Liver (tissue), 9 donors: ENCODE results near the gene DRAM1. TPM values are rescaled to one million over a fixed set of nuclear protein-coding genes. Genes with fewer than 3 reads are reported as not detected.

Experiments used
- DNase-seq: peaks from one replicate; pipeline ENCODE4 v3.0.0-alpha.2; 2017; ENCODE audit warnings: low spot score
- H3K27ac ChIP-seq, 2 donors: one replicate each; pipeline ENCODE4 v1.7.0; 2013; ENCODE audit warnings: inconsistent platforms in 2 of 2, low read length in 2 of 2, control low read depth in 1 of 2, low read depth in 1 of 2, mild to moderate bottlenecking in 1 of 2
- H3K27me3 ChIP-seq, 4 donors: one replicate each; pipeline versions ENCODE4 v1.6.1 to v1.7.0; 2013; ENCODE audit warnings: low read length in 3 of 4, inconsistent platforms in 1 of 4, mild to moderate bottlenecking in 1 of 4, moderate library complexity in 1 of 4; ENCODE audit not compliant: control insufficient read depth in 4 of 4, insufficient read depth in 4 of 4
- H3K36me3 ChIP-seq, 4 donors: one replicate each; pipeline versions ENCODE4 v1.6.1 to v1.7.0; 2013; ENCODE audit warnings: low read length in 3 of 4, mild to moderate bottlenecking in 3 of 4, low read depth in 1 of 4, moderate library complexity in 1 of 4; ENCODE audit not compliant: control insufficient read depth in 4 of 4, insufficient read depth in 3 of 4
- H3K4me1 ChIP-seq, 4 donors: one replicate each; pipeline versions ENCODE4 v1.6.1 to v1.7.0; 2013; ENCODE audit warnings: low read length in 3 of 4, mild to moderate bottlenecking in 3 of 4, moderate library complexity in 1 of 4; ENCODE audit not compliant: control insufficient read depth in 4 of 4, insufficient read depth in 4 of 4
- H3K4me3 ChIP-seq, 3 donors: one replicate each; pipeline versions ENCODE4 v1.6.1 to v1.7.0; 2013; ENCODE audit warnings: low read length in 3 of 3, control low read depth in 1 of 3, low read depth in 1 of 3, mild to moderate bottlenecking in 1 of 3
- H3K9ac ChIP-seq, 2 donors: one replicate each; pipeline ENCODE4 v1.7.0; 2013; ENCODE audit warnings: low read length in 2 of 2, mild to moderate bottlenecking in 2 of 2, moderate library complexity in 2 of 2, control low read depth in 1 of 2, low read depth in 1 of 2
- H3K9me3 ChIP-seq, 4 donors: one replicate each; pipeline versions ENCODE4 v1.6.1 to v1.7.0; 2013; ENCODE audit warnings: low read length in 3 of 4; ENCODE audit not compliant: control insufficient read depth in 4 of 4
- EGR1 ChIP-seq, 2 donors: IDR thresholded peaks; 2 replicates each; pipeline ENCODE4 v1.6.1; 2016 to 2018; ENCODE audit warnings: antibody characterized with exemption in 2 of 2, low read depth in 2 of 2
- FOXA1 ChIP-seq: IDR thresholded peaks from 2 replicates; pipeline ENCODE4 v1.6.1; 2016; ENCODE audit warnings: antibody characterized with exemption
- FOXA2 ChIP-seq: IDR thresholded peaks from 2 replicates; pipeline ENCODE4 v1.6.1; 2016; ENCODE audit warnings: antibody characterized with exemption
- GABPA ChIP-seq, 2 donors: IDR thresholded peaks in 1 of 2; conservative IDR thresholded peaks in 1 of 2; 2 replicates each; pipeline ENCODE4 v1.6.1; 2016; ENCODE audit warnings: antibody characterized with exemption in 2 of 2, mild to moderate bottlenecking in 1 of 2, moderate library complexity in 1 of 2
- HNF4A ChIP-seq, 2 donors: conservative IDR thresholded peaks; 2 replicates each; pipeline ENCODE4 v1.6.1; 2016; ENCODE audit warnings: antibody characterized with exemption in 2 of 2, mild to moderate bottlenecking in 2 of 2
- HNF4G ChIP-seq: IDR thresholded peaks from 2 replicates; pipeline ENCODE4 v1.6.1; 2016; ENCODE audit warnings: antibody characterized with exemption
- JUND ChIP-seq, 2 donors: IDR thresholded peaks; 2 replicates each; pipeline ENCODE4 v1.6.1; 2016; ENCODE audit warnings: antibody characterized with exemption in 2 of 2
- NR2F2 ChIP-seq: IDR thresholded peaks from 2 replicates; pipeline ENCODE4 v1.6.1; 2016; ENCODE audit warnings: antibody characterized with exemption
- RAD21 ChIP-seq, 2 donors: IDR thresholded peaks; 2 replicates each; pipeline ENCODE4 v1.6.1; 2016; ENCODE audit warnings: antibody characterized with exemption in 2 of 2, mild to moderate bottlenecking in 2 of 2
- REST ChIP-seq: IDR thresholded peaks from 2 replicates; pipeline ENCODE4 v1.6.1; 2016; ENCODE audit warnings: antibody characterized with exemption, mild to moderate bottlenecking
- RXRA ChIP-seq, 2 donors: IDR thresholded peaks; 2 replicates each; pipeline ENCODE4 v1.6.1; 2017 to 2018; ENCODE audit warnings: antibody characterized with exemption in 2 of 2, mild to moderate bottlenecking in 1 of 2
- SP1 ChIP-seq: IDR thresholded peaks from 2 replicates; pipeline ENCODE4 v1.6.1; 2018; ENCODE audit warnings: antibody characterized with exemption, mild to moderate bottlenecking
- TAF1 ChIP-seq: conservative IDR thresholded peaks from 2 replicates; pipeline ENCODE4 v1.6.1; 2016; ENCODE audit warnings: antibody characterized with exemption, mild to moderate bottlenecking
- YY1 ChIP-seq: IDR thresholded peaks from 2 replicates; pipeline ENCODE4 v1.6.1; 2016; ENCODE audit warnings: antibody characterized with exemption, mild to moderate bottlenecking
- WGBS: extraction: QIAGEN DNeasy Blood & Tissue Kit; methylation state at CpG from one replicate; pipeline ENCODE4 v1.1.7; 2013; 5-methylcytosine and 5-hydroxymethylcytosine counted together
- polyA plus RNA-seq, 2 donors: library from polyadenylated mRNA; stranded (reverse) in 1 of 2; unstranded in 1 of 2; fragments of 200-250 nt in 1 of 2; fragments of >200 nt in 1 of 2; fragmentation: Nextera tagmentation in 1 of 2; extraction: Ambion mirVana in 1 of 2; gene quantifications; one replicate each; pipeline versions ENCODE4 v1.2.1 to v1.2.3, GENCODE V29; 2013 to 2015
- total RNA-seq, 2 donors: library from RNA; depleted of rRNA; stranded (reverse); fragments of >200 nt; gene quantifications; one replicate each; pipeline ENCODE4 v1.2.3, GENCODE V29; 2014
- TF ChIP-seq, protein P1 (sequence below): IDR thresholded peaks from 2 replicates; pipeline ENCODE4 v1.6.1; 2016; ENCODE audit warnings: antibody characterized with exemption
- TF ChIP-seq, protein P2 (sequence below): IDR thresholded peaks from 2 replicates; pipeline ENCODE4 v1.6.1; 2016; ENCODE audit warnings: antibody characterized with exemption
- TF ChIP-seq, protein P3 (sequence below): fragments of 150-350 bp; IDR thresholded peaks from 2 replicates; pipeline ENCODE4 v1.5.1; 2017; ENCODE audit warnings: improper control_type of control experiment, low read depth, low read length; ENCODE audit not compliant: missing input control
- donor health status: healthy.
- donor health status: healthy.
- donor health status: healthy.
- donor health status: healthy.
- donor health status: healthy.

DRAM1 gene
- total and polyA plus RNA-seq, 4 donors = 2.7 to 7.8 (median 3.4) TPM

- no peak overlapping the region for H3K27ac ChIP-seq
- H3K36me3 ChIP-seq = no peaks in the 10 kb centered on the region
- no peak for DNase-seq
- H3K4me3 ChIP-seq = no peak overlapping the region
- H3K9ac ChIP-seq = no peak overlapping the region
- TF ChIP-seq GABPA (IDR thresholded peaks at IDR 0.05 in 1 of 2, conservative IDR thresholded peaks at IDR 0.05 in 1 of 2) (no peak), EGR1 (IDR thresholded peaks at IDR 0.05; ENCODE audit: low read depth in 2 of 2) (no peak), REST (no peak), SP1 (no peak), HNF4A (conservative IDR thresholded peaks at IDR 0.05) (no peak), FOXA2 (no peak), RAD21 (IDR thresholded peaks at IDR 0.05) (no peak), YY1 (no peak), NR2F2 (no peak), TAF1 (no peak), RXRA (IDR thresholded peaks at IDR 0.05) (no peak), FOXA1 (no peak)
- TF ChIP-seq, protein P1, sequence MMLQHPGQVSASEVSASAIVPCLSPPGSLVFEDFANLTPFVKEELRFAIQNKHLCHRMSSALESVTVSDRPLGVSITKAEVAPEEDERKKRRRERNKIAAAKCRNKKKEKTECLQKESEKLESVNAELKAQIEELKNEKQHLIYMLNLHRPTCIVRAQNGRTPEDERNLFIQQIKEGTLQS = no peak
- TF ChIP-seq, protein P2, sequence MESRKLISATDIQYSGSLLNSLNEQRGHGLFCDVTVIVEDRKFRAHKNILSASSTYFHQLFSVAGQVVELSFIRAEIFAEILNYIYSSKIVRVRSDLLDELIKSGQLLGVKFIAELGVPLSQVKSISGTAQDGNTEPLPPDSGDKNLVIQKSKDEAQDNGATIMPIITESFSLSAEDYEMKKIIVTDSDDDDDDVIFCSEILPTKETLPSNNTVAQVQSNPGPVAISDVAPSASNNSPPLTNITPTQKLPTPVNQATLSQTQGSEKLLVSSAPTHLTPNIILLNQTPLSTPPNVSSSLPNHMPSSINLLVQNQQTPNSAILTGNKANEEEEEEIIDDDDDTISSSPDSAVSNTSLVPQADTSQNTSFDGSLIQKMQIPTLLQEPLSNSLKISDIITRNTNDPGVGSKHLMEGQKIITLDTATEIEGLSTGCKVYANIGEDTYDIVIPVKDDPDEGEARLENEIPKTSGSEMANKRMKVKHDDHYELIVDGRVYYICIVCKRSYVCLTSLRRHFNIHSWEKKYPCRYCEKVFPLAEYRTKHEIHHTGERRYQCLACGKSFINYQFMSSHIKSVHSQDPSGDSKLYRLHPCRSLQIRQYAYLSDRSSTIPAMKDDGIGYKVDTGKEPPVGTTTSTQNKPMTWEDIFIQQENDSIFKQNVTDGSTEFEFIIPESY = no peak
- TF ChIP-seq, protein P3, sequence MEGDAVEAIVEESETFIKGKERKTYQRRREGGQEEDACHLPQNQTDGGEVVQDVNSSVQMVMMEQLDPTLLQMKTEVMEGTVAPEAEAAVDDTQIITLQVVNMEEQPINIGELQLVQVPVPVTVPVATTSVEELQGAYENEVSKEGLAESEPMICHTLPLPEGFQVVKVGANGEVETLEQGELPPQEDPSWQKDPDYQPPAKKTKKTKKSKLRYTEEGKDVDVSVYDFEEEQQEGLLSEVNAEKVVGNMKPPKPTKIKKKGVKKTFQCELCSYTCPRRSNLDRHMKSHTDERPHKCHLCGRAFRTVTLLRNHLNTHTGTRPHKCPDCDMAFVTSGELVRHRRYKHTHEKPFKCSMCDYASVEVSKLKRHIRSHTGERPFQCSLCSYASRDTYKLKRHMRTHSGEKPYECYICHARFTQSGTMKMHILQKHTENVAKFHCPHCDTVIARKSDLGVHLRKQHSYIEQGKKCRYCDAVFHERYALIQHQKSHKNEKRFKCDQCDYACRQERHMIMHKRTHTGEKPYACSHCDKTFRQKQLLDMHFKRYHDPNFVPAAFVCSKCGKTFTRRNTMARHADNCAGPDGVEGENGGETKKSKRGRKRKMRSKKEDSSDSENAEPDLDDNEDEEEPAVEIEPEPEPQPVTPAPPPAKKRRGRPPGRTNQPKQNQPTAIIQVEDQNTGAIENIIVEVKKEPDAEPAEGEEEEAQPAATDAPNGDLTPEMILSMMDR = no peak
- H3K4me1 ChIP-seq = peaks cover 0 to 1% (median 0%) of the 10 kb centered on the region in 4 donors
- 79% methylated on average over 6 of the region's 6 CpGs for WGBS
- H3K27me3 ChIP-seq = peaks cover 0 to 2% (median 0%) of the 10 kb centered on the region in 4 donors
- no peaks in the 10 kb centered on the region for H3K9me3 ChIP-seq
These were observed 48.6 kb downstream of the DRAM1 start for GRCh38 chr12:101925935-101926334.

- no peak for DNase-seq
- Histone ChIP-seq H3K9me3 (no peaks in the 10 kb centered on the region), H3K4me3 (no peak overlapping the region)
These were observed 49.7 kb downstream of the DRAM1 start for GRCh38 chr12:101927036-101927435.

More at GRCh38 chr12:101927036-101927435, 49.7 kb downstream of the DRAM1 start:
- Histone ChIP-seq H3K36me3 (no peaks in the 10 kb centered on the region), H3K27ac (no peak overlapping the region), H3K9ac (no peak overlapping the region), H3K27me3 (peaks cover 0 to 2% (median 0%) of the 10 kb centered on the region in 4 donors), H3K4me1 (peaks cover 0 to 1% (median 0%) of the 10 kb centered on the region in 4 donors)
- no peak for TF ChIP-seq JUND (IDR thresholded peaks at IDR 0.05)
- TF ChIP-seq GABPA (IDR thresholded peaks at IDR 0.05 in 1 of 2, conservative IDR thresholded peaks at IDR 0.05 in 1 of 2) = no peak
- no peak for TF ChIP-seq HNF4G
